BJ (cell line): Measurements from ENCODE around the gene COL21A1. TPM values are rescaled to one million over a fixed set of nuclear protein-coding genes. Genes with fewer than 3 reads are reported as not detected.

Source experiments
- CTCF ChIA-PET: fragments of 350-600 bp; formaldehyde crosslinking; extraction: SDS; loops from one replicate; lab custom pipeline; 2021; ENCODE audit warnings: antibody characterized with exemption, inconsistent platforms; lab: Yijun Ruan, JAX
- POLR2A ChIA-PET: fragments of 300-600 bp; sonication (Branson Sonifier 250); formaldehyde crosslinking; extraction: SDS; loops from one replicate; lab custom pipeline; 2021; ENCODE audit warnings: antibody characterized with exemption; lab: Charles Lee
- DNase-seq: peaks from one replicate; pipeline ENCODE4 v3.0.0-alpha.2; 2011; ENCODE audit warnings: low read depth
- H3K27me3 ChIP-seq: 2 replicates; pipeline ENCODE4 v1.6.0; 2011; ENCODE audit warnings: low read length; ENCODE audit not compliant: control insufficient read depth, insufficient read depth
- H3K36me3 ChIP-seq: 2 replicates; pipeline ENCODE4 v1.5.1; 2011; ENCODE audit warnings: low read length; ENCODE audit not compliant: control insufficient read depth, insufficient read depth
- H3K4me3 ChIP-seq: 2 replicates; pipeline ENCODE4 v1.5.1; 2011; ENCODE audit warnings: low read depth, mild to moderate bottlenecking, control low read depth, low read length
- polyA plus RNA-seq: library from polyadenylated mRNA; depleted of rRNA; stranded (reverse); fragments of >200 nt; gene quantifications from 2 replicates; pipeline ENCODE4 v1.2.3, GENCODE V29; 2011
- TF ChIP-seq, protein P1 (sequence below): IDR thresholded peaks from 2 replicates; pipeline ENCODE4 v1.5.1; 2011; ENCODE audit warnings: low read depth, mild to moderate bottlenecking, control low read depth, inconsistent platforms, low read length, moderate library complexity; ENCODE audit not compliant: insufficient read depth

COL21A1 gene
- polyA plus RNA-seq, 1 experiment = 0.07 TPM

GRCh38 chr6:56144538-56145324, 102.6 kb downstream of the COL21A1 start:
- CTCF ChIA-PET = no interaction called here
- H3K4me3 ChIP-seq = no peak overlapping the region

GRCh38 chr6:56143796-56144195, 103.6 kb downstream of the COL21A1 start:
- H3K36me3 ChIP-seq = no peaks in the 10 kb centered on the region
- H3K4me3 ChIP-seq = no peak overlapping the region
- ChIA-PET POLR2A (no interaction called here), CTCF (no interaction called here)
- no peak for DNase-seq
- TF ChIP-seq, protein P1, sequence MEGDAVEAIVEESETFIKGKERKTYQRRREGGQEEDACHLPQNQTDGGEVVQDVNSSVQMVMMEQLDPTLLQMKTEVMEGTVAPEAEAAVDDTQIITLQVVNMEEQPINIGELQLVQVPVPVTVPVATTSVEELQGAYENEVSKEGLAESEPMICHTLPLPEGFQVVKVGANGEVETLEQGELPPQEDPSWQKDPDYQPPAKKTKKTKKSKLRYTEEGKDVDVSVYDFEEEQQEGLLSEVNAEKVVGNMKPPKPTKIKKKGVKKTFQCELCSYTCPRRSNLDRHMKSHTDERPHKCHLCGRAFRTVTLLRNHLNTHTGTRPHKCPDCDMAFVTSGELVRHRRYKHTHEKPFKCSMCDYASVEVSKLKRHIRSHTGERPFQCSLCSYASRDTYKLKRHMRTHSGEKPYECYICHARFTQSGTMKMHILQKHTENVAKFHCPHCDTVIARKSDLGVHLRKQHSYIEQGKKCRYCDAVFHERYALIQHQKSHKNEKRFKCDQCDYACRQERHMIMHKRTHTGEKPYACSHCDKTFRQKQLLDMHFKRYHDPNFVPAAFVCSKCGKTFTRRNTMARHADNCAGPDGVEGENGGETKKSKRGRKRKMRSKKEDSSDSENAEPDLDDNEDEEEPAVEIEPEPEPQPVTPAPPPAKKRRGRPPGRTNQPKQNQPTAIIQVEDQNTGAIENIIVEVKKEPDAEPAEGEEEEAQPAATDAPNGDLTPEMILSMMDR = no peak
- no peaks in the 10 kb centered on the region for H3K27me3 ChIP-seq

More at GRCh38 chr6:56144538-56145324, 102.6 kb downstream of the COL21A1 start:
- TF ChIP-seq, protein P1 = no peak
- H3K36me3 ChIP-seq = no peaks in the 10 kb centered on the region
- DNase-seq = peak; percentile 8
- POLR2A ChIA-PET = no interaction called here
- H3K27me3 ChIP-seq = no peaks in the 10 kb centered on the region

DNA sequence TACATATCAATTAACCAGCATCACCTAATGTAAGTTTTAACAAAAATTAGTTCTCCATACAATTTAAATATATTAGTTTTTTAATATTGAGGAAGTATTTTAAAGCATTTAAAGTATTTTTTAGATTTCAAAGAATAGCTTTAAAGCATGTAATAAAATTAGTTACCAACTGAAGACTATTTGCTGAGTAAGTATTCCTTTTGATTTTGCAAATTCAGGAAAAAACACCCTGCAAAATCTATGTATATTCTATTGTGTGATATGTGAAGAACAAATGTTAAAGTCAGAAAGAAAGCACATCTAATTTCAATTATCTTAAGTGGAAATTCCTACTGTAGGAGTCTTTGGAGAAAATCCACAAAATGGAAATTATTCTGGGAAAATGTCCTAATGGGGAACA, 107.3 kb downstream of the COL21A1 start:
- H3K27me3 ChIP-seq = no peaks in the 10 kb centered on the region
- H3K36me3 ChIP-seq = no peaks in the 10 kb centered on the region
- ChIA-PET CTCF (no interaction called here), POLR2A (no interaction called here)
- TF ChIP-seq, protein P1 = no peak
- DNase-seq = no peak
- H3K4me3 ChIP-seq = no peak overlapping the region

- no peak for DNase-seq
- TF ChIP-seq, protein P1 = no peak
- Histone ChIP-seq H3K27me3 (no peaks in the 10 kb centered on the region), H3K36me3 (no peaks in the 10 kb centered on the region), H3K4me3 (no peak overlapping the region)
- ChIA-PET CTCF (no interaction called here), POLR2A (no interaction called here)
Observed at GRCh38 chr6:56115715-56116114, 131.7 kb downstream of the COL21A1 start.

GRCh38 chr6:56109149-56109548, 138.2 kb downstream of the COL21A1 start:
- ChIA-PET CTCF (no interaction called here), POLR2A (no interaction called here)
- DNase-seq = no peak
- no peaks in the 10 kb centered on the region for H3K27me3 ChIP-seq
- H3K36me3 ChIP-seq = no peaks in the 10 kb centered on the region
- no peak overlapping the region for H3K4me3 ChIP-seq
- TF ChIP-seq, protein P1 = no peak
